Activated CD8-positive, alpha-beta memory T cell treated with anti-CD3 and anti-CD28 coated beads for 36 hours (primary cell): ENCODE measurements around the gene DNTT. TPM values are rescaled to one million over a fixed set of nuclear protein-coding genes. Genes with fewer than 3 reads are reported as not detected.

ENCODE experiments used
- CTCF ChIA-PET: fragments of 350-600 bp; sonication (Branson Sonifier 250); formaldehyde crosslinking; loops from one replicate; lab custom pipeline; 2021; ENCODE audit warnings: antibody characterized with exemption; lab: Charles Lee
- POLR2A ChIA-PET: fragments of 350-600 bp; sonication (Branson Sonifier 250); formaldehyde crosslinking; loops from one replicate; lab custom pipeline; 2021; ENCODE audit warnings: antibody characterized with exemption; lab: Charles Lee
- total RNA-seq, 2 experiments: library from RNA; stranded (reverse); gene quantifications; one replicate each; pipeline ENCODE4 v1.2.3, GENCODE V29; 2021

DNTT gene
- total RNA-seq, 2 experiments from 2014 or later = not detected

DNA sequence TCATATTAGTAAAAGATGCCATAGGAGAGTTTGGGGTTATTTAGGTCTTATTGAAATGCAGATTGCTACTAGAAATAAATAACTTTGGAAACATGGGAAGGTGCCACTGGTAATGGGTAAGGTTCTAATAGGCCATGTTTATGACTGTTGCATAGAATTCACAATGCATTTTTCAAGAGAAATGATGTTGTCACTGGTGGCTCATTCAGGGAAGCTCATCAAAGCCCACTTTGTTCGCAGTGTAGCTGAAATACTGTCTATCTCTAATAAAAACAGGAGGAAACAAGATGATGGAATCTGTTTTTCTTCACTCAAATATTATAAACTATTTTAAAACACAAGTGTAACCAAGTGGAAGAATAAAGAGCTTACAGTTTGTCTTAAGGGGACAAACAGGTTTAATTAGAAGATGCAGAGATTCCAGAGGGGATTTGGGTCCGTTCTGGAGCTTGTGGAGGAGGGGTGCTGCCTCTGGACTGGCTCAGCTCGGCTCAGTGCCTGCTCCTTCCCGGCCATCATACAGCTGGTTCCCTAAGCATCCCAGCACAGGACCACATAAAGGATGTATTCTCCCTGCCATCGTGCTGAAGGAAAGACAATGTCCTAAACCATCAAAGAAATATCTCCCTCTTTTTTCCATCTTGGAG, 34.2 kb downstream of the DNTT start:
- POLR2A ChIA-PET = no interaction called here
- CTCF ChIA-PET = interaction anchor here (1.0 to 2.4 kb wide), 4 partner anchors 32 to 322 kb away, joined by 3 to 9 read pairs (median 4); no protein-coding TSS in a partner anchor

DNA sequence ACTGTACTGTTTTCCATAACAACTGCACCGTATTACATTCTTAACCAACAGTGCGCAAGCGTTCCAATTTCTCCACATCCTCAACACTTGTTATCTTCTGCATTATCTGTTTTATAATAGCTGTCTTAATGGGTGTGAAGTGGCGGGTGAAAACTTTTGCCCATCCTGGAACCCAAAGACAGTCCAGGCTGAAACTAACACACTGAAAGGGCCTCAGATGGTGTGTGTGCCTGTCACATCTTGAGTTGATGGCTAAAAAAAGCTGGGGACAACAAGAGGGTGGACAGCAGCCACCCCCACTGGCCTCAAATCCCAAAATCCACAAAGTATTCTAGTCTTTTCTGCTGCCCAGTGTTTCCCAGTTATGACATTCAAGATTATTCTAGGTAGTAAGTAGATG, 35.1 kb downstream of the DNTT start:
- POLR2A ChIA-PET = no interaction called here
- CTCF ChIA-PET = interaction anchor here (1.2 to 2.4 kb wide), 4 partner anchors 28 to 279 kb away, joined by 3 to 9 read pairs (median 4); no protein-coding TSS in a partner anchor

DNA sequence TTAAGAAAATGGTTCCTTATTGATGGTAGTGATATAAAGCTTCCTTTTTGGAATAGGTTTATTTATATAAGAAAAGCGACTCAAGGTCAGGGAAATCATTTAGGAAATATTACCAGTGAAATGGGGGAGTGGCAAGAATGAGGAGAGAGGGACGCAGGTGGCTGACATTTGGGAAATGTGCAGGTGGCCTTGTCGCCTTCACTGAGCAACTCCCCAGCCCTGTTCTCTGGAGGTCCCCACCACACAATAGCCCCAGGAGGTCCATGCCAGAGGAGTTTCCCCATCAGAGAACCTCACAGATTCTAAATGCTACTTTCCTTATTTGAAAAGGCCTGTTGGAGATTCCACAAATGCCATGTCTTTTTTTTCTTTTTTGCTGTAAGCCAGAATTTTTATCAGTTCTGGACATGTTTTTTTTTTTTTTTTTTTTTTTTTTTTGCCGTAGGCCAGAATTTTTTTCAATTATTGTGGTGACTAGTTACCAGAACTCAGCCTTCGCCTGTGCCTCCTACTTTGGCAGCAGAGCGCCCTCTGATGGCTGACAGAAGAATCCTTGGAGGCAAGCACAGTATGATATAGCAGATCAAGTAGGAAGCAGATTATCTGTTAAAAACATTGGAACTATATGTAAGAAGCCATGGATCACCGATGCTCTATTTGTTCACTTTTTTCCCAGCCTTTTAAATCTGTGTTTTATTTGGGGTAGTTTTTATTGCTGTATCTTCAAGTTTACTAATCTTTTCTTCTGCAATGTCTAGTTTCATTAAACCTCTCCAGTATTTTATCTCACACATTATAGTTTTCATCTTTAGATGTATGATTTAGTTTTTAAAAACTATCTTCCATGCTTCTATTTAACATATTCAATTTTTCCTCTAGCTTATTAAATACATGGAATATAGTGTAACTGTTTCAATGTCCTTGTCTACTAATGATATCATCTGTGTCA, 36.0 kb downstream of the DNTT start:
- CTCF ChIA-PET = interaction anchor here (1.2 to 2.4 kb wide), 5 partner anchors 27 to 280 kb away, joined by 3 to 9 read pairs (median 4); no protein-coding TSS in a partner anchor
- POLR2A ChIA-PET = no interaction called here

GRCh38 chr10:96341219-96342182, 37.3 kb downstream of the DNTT start:
- POLR2A ChIA-PET = no interaction called here
- CTCF ChIA-PET = interaction anchor here (1.2 kb wide), 1 partner anchor 112 kb away, joined by 3 read pairs; no protein-coding TSS in a partner anchor

DNA sequence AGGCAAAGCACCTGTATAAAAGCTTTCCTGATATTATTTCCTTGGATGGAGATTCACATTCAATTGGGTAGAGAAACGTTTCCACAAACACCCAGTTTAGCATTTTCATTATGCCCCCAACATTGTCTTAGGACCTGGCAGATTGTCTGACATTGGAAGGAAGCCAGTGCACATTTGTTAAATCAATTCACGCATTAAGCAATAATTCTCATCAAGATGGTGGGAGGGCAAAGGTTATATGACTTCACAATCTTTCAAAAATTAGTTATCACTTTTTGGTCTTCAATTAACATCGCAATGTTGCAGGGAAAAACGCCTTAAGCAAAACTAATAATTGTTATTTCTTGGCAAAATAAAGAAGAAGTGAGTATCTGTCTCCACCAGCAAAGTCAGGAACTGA, 38.2 kb downstream of the DNTT start:
- CTCF ChIA-PET = no interaction called here

GRCh38 chr10:96344178-96344577, 39.9 kb downstream of the DNTT start:
- POLR2A ChIA-PET = no interaction called here
- CTCF ChIA-PET = interaction anchor here (0.7 kb wide), 1 partner anchor 1070 kb away, joined by 4 read pairs; no protein-coding TSS in a partner anchor

More for the DNA sequence above, 38.2 kb downstream of the DNTT start:
- POLR2A ChIA-PET = no interaction called here

DNA sequence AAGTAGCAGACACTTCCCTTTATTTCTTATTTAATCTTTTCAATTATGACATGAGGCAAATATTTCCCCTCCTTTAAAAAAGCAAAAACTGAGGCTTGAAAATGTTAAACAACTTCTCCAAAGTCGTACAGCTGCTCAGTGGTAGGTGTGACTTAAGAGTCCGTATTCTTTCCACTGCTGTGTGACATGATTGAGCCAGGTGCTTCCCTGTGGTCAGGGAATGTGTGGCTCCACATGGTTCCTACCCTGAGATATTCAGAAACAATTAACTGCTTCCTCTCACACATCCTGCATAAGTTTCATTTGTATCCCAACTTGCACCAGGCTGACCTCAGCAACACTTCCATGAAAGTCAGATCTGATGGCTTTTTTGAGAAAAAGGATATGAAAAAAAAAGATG, 41.0 kb downstream of the DNTT start:
- ChIA-PET POLR2A (no interaction called here), CTCF (no interaction called here)

DNA sequence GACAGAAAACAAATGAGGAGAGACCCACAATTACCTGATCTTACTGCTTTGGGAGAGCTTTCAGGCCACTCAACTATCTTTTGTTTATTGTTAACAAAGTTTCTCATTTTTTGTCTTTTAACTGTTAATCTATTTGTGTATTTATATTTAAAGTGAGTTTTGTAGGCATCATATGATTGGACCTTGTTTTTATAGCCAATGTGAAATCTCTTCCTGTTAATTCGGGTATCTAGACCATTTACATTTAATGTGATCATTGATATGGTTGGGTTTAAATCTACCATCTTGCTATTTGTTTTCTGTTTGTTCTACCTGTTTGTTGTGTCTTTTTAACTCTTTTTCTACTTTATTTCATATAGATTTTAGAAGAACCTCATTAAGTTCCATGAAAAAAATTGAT, 42.1 kb downstream of the DNTT start:
- ChIA-PET POLR2A (no interaction called here), CTCF (no interaction called here)

DNA sequence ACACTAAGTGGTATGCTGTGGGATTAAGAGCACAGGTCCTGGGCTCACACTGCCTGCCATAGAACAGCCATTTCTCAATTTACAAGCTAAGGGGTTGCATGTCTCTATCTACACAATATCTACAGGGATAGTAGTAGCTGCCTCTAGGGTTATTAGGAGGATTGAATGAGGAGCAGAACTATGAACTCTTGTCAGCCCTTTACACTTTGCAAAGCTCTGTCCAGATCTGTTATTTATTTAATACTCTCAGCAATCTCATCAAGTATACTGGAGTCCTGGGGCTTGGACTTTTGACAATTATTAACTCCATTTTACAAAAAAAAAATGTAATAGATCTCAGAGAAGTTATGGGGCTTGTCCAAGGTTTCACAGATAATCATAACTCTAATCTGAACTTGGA, 47.8 kb downstream of the DNTT start:
- CTCF ChIA-PET = interaction anchor here (0.7 kb wide), 1 partner anchor 120 kb away, joined by 3 read pairs; no protein-coding TSS in a partner anchor
- POLR2A ChIA-PET = no interaction called here

DNA sequence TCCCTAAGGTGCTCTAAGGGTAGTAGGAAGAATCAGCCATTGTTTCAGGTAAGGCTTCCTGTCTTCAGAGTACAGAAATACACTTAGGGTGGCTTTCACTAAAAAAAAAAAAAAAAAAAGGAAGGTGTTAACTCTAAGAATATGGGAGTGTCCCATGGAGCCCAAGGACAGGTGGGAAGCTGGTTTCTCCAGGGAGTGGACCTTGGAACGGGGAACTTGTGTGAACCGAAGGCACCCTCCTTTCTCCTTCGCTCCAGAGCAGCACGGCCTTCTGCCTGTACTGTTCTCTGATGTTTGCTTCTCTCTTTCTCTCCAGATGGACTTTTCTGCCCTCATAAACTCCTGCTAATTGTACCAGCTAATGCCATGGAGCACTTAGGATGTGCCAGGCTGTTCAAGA, 48.3 kb downstream of the DNTT start:
- ChIA-PET POLR2A (no interaction called here), CTCF (interaction anchor here (0.7 kb wide), 1 partner anchor 120 kb away, joined by 3 read pairs; no protein-coding TSS in a partner anchor)

GRCh38 chr10:96357038-96357620, 52.9 kb downstream of the DNTT start:
- CTCF ChIA-PET = interaction anchor here (0.6 to 1.1 kb wide), 2 partner anchors 13 to 43 kb away, joined by 3 to 5 read pairs; no protein-coding TSS in a partner anchor
- POLR2A ChIA-PET = no interaction called here

- ChIA-PET POLR2A (no interaction called here), CTCF (no interaction called here)
Observed at GRCh38 chr10:96358851-96359540, 54.8 kb downstream of the DNTT start, which contains the start of gene OPALIN. Gene OPALIN (minus strand): TSS chr10:96359002. CDS start chr10:96358896, 106 bp downstream.

DNA sequence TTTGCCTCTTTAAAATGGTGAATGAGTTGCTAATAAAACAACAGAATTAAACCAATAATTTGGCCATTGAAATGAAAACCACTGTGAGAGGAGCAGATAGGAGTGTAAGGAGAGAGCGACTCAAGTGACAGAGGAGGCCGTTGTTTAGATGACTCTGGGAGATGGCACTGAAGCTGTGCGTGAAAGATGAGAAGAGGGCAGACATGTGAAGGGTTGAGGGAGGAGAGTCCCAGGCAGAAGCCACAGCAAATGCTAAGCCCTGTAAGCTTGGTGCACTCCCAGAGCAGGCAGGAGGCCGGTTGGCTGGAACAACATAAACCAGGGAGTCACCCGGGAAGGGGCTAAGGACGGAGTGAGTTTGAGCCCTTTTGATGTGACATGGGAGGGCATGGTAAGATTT, 55.4 kb downstream of the DNTT start:
- ChIA-PET POLR2A (no interaction called here), CTCF (no interaction called here)

GRCh38 chr10:96360331-96360730, 56.1 kb downstream of the DNTT start:
- CTCF ChIA-PET = no interaction called here
- POLR2A ChIA-PET = no interaction called here

GRCh38 chr10:96360766-96361165, 56.5 kb downstream of the DNTT start:
- ChIA-PET POLR2A (no interaction called here), CTCF (no interaction called here)

DNA sequence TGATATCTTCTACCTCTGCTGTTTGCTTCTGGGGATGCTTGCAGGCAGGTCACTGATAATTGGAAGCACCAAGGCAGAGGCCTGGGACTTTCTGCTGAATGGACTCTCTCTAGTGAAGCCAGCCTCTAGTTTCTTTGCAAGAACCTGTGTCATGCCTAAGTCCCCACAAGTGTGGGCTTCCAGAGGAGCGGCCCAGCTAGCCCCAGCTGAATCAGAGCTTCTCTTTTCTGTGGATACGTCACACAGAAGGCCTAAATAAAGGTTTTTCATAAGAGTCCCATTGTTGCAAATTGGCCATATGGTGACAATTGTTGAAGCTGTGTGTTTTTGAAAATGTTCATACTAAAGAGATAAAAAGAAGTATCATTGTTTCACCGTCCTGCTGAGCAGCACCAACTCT, 61.3 kb downstream of the DNTT start:
- POLR2A ChIA-PET = no interaction called here
- CTCF ChIA-PET = interaction anchor here (1.2 to 2.0 kb wide), 2 partner anchors 10 to 152 kb away, joined by 3 to 9 read pairs; no protein-coding TSS in a partner anchor

DNA sequence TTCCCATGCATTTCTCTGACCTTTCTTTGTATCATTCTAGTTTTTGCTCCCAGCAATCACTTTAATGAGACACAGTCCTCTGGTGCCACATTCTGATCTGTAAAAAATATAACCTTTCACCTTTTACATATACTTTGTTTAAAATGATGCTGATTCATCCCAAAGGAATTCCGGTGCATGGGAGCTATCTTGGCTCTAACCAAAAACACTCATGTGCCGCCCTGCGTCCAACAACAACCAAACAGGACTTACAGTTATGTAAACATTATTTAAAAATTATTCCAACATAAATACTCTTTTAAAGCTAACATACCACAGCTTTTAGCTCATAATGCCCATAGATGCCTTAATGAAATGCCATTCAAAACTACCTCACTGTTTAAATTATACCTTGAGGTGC, 62.3 kb downstream of the DNTT start:
- CTCF ChIA-PET = interaction anchor here (1.0 to 2.0 kb wide), 2 partner anchors 9 to 27 kb away, joined by 5 to 9 read pairs; no protein-coding TSS in a partner anchor
- POLR2A ChIA-PET = no interaction called here

DNA sequence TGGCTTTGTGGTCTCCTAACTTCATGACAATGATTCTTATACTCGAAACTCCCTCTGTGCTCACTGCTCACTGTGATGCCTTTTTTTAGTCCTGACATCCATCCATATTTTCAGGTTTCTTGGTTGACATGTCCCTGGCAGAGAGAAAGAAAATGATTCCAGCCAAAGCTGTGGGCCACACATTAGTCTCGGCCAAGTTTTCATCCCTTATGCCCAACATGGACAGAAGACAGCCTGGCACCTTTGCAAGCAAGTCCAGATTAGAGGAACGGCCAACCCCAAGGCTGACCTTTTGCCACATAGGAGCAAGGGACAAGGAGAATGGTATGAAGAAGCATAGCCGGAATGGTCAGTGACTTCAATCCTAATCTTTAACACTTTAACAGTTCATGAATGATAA, 63.2 kb downstream of the DNTT start:
- CTCF ChIA-PET = interaction anchor here (0.6 to 2.0 kb wide), 3 partner anchors 8 to 28 kb away, joined by 5 to 9 read pairs (median 6); no protein-coding TSS in a partner anchor
- POLR2A ChIA-PET = no interaction called here
